H1 (cell line): ENCODE data around the gene EMX2. TPM values are rescaled to one million over a fixed set of nuclear protein-coding genes. Genes with fewer than 3 reads are reported as not detected.
A peak's percentile ranks its signal among the peaks of the same experiment; 100 is the strongest.

Experiments
- CTCF ChIA-PET: fragments of 300-600 bp; sonication (Branson Sonifier 250); formaldehyde crosslinking; loops from one replicate; lab custom pipeline; 2021; ENCODE audit not compliant: partially characterized antibody; lab: Charles Lee
- POLR2A ChIA-PET: fragments of 300-600 bp; sonication (Branson Sonifier 250); formaldehyde crosslinking; loops from one replicate; lab custom pipeline; 2021; ENCODE audit warnings: inconsistent platforms; ENCODE audit not compliant: partially characterized antibody; lab: Charles Lee
- DNase-seq, 2 experiments: peaks; one replicate each; pipeline versions ENCODE4 v3.0.0 to v3.0.0-alpha.2; 2010 to 2022; ENCODE audit warnings: low spot score in 2 of 2, low read depth in 1 of 2, mixed read lengths in 1 of 2
- FAIRE-seq: peaks from 2 replicates; lab custom pipeline; 2011; peaks lifted over from hg19 to GRCh38; lab: Jason Lieb, UNC
- H2AFZ ChIP-seq: 2 replicates; pipeline ENCODE4 v1.8.1; 2012; ENCODE audit warnings: low read length, inconsistent platforms
- H2AK5ac ChIP-seq: 2 replicates; pipeline ENCODE4 v1.6.1; 2013; ENCODE audit warnings: low read depth, low read length
- H2BK120ac ChIP-seq: replicated peaks from 2 replicates; pipeline ENCODE3; 2013; ENCODE audit warnings: low read depth, low read length, inconsistent platforms
- H2BK12ac ChIP-seq: 2 replicates; pipeline ENCODE4 v1.6.1; 2013; ENCODE audit warnings: low read depth, low read length
- H2BK15ac ChIP-seq: 2 replicates; pipeline ENCODE4 v1.6.1; 2013; ENCODE audit warnings: low read length
- H2BK20ac ChIP-seq: 2 replicates; pipeline ENCODE4 v1.6.1; 2013; ENCODE audit warnings: low read length
- H2BK5ac ChIP-seq: 2 replicates; pipeline ENCODE4 v1.6.1; 2013; ENCODE audit warnings: low read depth, low read length
- H3K14ac ChIP-seq: 2 replicates; pipeline ENCODE4 v1.6.1; 2013; ENCODE audit warnings: inconsistent platforms; ENCODE audit not compliant: insufficient read length
- H3K18ac ChIP-seq: 2 replicates; pipeline ENCODE4 v1.6.1; 2013; ENCODE audit warnings: low read length; ENCODE audit errors: extremely low read depth
- H3K23ac ChIP-seq: 2 replicates; pipeline ENCODE4 v1.6.1; 2013; ENCODE audit warnings: inconsistent platforms; ENCODE audit not compliant: insufficient read length
- H3K23me2 ChIP-seq: 2 replicates; pipeline ENCODE4 v1.6.1; 2013; ENCODE audit warnings: low read depth, low read length
- H3K27ac ChIP-seq: 2 replicates; pipeline ENCODE4 v1.6.1; 2011; ENCODE audit warnings: low read depth, low read length, inconsistent platforms
- H3K27me3 ChIP-seq, 4 experiments: replicated peaks in 1 of 4; 1 replicate in 1 of 4; 2 replicates in 3 of 4; pipeline versions ENCODE4 v1.6.1 to v1.8.1; 2011 to 2013; ENCODE audit warnings: low read length in 3 of 4, mild to moderate bottlenecking in 3 of 4, inconsistent platforms in 2 of 4, mixed read lengths in 2 of 4, moderate library complexity in 1 of 4; ENCODE audit not compliant: control insufficient read depth in 3 of 4, insufficient read depth in 3 of 4; ENCODE audit errors: extremely low read depth in 1 of 4
- H3K36me3 ChIP-seq, 4 experiments: 2 replicates each; pipeline versions ENCODE4 v1.6.1 to v1.8.1; 2011 to 2013; ENCODE audit warnings: mild to moderate bottlenecking in 4 of 4, low read length in 3 of 4, moderate library complexity in 2 of 4, control low read depth in 1 of 4, inconsistent platforms in 1 of 4; ENCODE audit not compliant: insufficient read depth in 4 of 4, control insufficient read depth in 2 of 4
- H3K4ac ChIP-seq: replicated peaks from 2 replicates; pipeline ENCODE3; 2013; ENCODE audit warnings: low read length, low read depth, mixed read lengths, inconsistent platforms; ENCODE audit not compliant: insufficient read length
- H3K4me1 ChIP-seq, 4 experiments: replicated peaks in 1 of 4; 1 replicate in 1 of 4; 2 replicates in 3 of 4; pipeline versions ENCODE4 v1.6.1 to v1.8.1; 2011 to 2013; ENCODE audit warnings: low read length in 3 of 4, inconsistent platforms in 2 of 4, mixed read lengths in 1 of 4; ENCODE audit not compliant: insufficient read depth in 4 of 4, control insufficient read depth in 3 of 4
- H3K4me2 ChIP-seq, 2 experiments: 2 replicates each; pipeline versions ENCODE4 v1.6.1 to v1.8.1; 2011 to 2013; ENCODE audit warnings: low read depth in 2 of 2, low read length in 2 of 2, control low read depth in 1 of 2, inconsistent platforms in 1 of 2, mild to moderate bottlenecking in 1 of 2; ENCODE audit not compliant: insufficient read depth in 1 of 2
- H3K4me3 ChIP-seq, 4 experiments: fragments of 200-600, 300-600 bp in 1 of 4; sonication (generic), shearing (Covaris generic), sonication (Bioruptor Twin) in 1 of 4; 2 replicates each; pipeline versions ENCODE4 v1.5.1 to v1.8.1; 2011 to 2016; ENCODE audit warnings: low read length in 4 of 4, low read depth in 3 of 4, control low read depth in 2 of 4, inconsistent platforms in 2 of 4, mild to moderate bottlenecking in 2 of 4, mixed read lengths in 1 of 4, moderate library complexity in 1 of 4; ENCODE audit not compliant: insufficient read depth in 2 of 4; ENCODE audit errors: extremely low read depth in 1 of 4
- H3K56ac ChIP-seq: replicated peaks from 2 replicates; pipeline ENCODE3; 2013; ENCODE audit warnings: low read depth, mild to moderate bottlenecking, mixed read lengths, low read length, inconsistent platforms; ENCODE audit not compliant: insufficient read length
- H3K79me1 ChIP-seq: 2 replicates; pipeline ENCODE4 v1.6.1; 2013; ENCODE audit warnings: low read depth, low read length, control low read depth
- H3K79me2 ChIP-seq, 2 experiments: 2 replicates each; pipeline versions ENCODE4 v1.6.1 to v1.8.1; 2012 to 2013; ENCODE audit warnings: low read length in 2 of 2, mild to moderate bottlenecking in 2 of 2, inconsistent platforms in 1 of 2; ENCODE audit not compliant: insufficient read depth in 2 of 2, control insufficient read depth in 1 of 2
- H3K9ac ChIP-seq, 4 experiments: replicated peaks in 1 of 4; 1 replicate in 1 of 4; 2 replicates in 3 of 4; pipeline versions ENCODE4 v1.6.1 to v1.8.1; 2011 to 2013; ENCODE audit warnings: low read depth in 3 of 4, low read length in 3 of 4, control low read depth in 2 of 4, mild to moderate bottlenecking in 2 of 4, moderate library complexity in 2 of 4, inconsistent platforms in 1 of 4; ENCODE audit errors: extremely low read depth in 1 of 4
- H3K9me3 ChIP-seq, 2 experiments: 2 replicates each; pipeline versions ENCODE4 v1.6.1 to v1.8.1; 2012 to 2013; ENCODE audit warnings: mild to moderate bottlenecking in 2 of 2, moderate library complexity in 2 of 2, control low read depth in 1 of 2, inconsistent platforms in 1 of 2, low read depth in 1 of 2, low read length in 1 of 2, mixed read lengths in 1 of 2; ENCODE audit not compliant: insufficient read depth in 2 of 2
- H4K20me1 ChIP-seq, 2 experiments: replicated peaks in 1 of 2; 2 replicates each; pipeline versions ENCODE3 to v1.8.1; 2011 to 2013; ENCODE audit warnings: inconsistent platforms in 2 of 2, low read length in 2 of 2, mild to moderate bottlenecking in 1 of 2; ENCODE audit not compliant: insufficient read depth in 2 of 2, control insufficient read depth in 1 of 2
- H4K5ac ChIP-seq: 2 replicates; pipeline ENCODE4 v1.6.1; 2013; ENCODE audit warnings: low read length, low read depth, mixed read lengths, inconsistent platforms; ENCODE audit not compliant: insufficient read length
- H4K8ac ChIP-seq: 2 replicates; pipeline ENCODE4 v1.8.0; 2013; ENCODE audit warnings: mild to moderate bottlenecking, moderate library complexity, low read length, inconsistent platforms; ENCODE audit not compliant: insufficient read depth; ENCODE audit errors: extremely low read depth
- H4K91ac ChIP-seq: replicated peaks from 2 replicates; pipeline ENCODE3; 2013; ENCODE audit warnings: low read length, mixed read lengths, inconsistent platforms; ENCODE audit not compliant: insufficient read length
- BCL11A ChIP-seq, 2 experiments: IDR thresholded peaks; one replicate each; pipeline ENCODE4 v1.6.1; 2011; ENCODE audit warnings: low read depth in 2 of 2, low read length in 2 of 2, mild to moderate bottlenecking in 2 of 2
- SIN3A ChIP-seq, 2 experiments: IDR thresholded peaks in 1 of 2; conservative IDR thresholded peaks in 1 of 2; 2 replicates each; pipeline ENCODE4 v1.6.1; 2011 to 2012; ENCODE audit warnings: low read length in 2 of 2, improper control_type of control experiment in 1 of 2, low read depth in 1 of 2, mild to moderate bottlenecking in 1 of 2
- WGBS, 2 experiments: shearing (Covaris generic) in 1 of 2; methylation state at CpG; one replicate each; pipeline versions ENCODE4 v1.1.6 to v1.1.7; 2013 to 2015; ENCODE audit warnings: low lambda C conversion rate in 2 of 2, mixed read lengths in 2 of 2, inconsistent platforms in 1 of 2, low coverage in 1 of 2, missing lambda C conversion rate in 1 of 2; ENCODE audit not compliant: insufficient replicate concordance in 2 of 2, insufficient coverage in 1 of 2, insufficient read length in 1 of 2; ENCODE audit errors: extremely low coverage in 1 of 2, missing lambda C conversion rate in 1 of 2; 5-methylcytosine and 5-hydroxymethylcytosine counted together
- polyA plus RNA-seq, 7 experiments: library from polyadenylated mRNA; depleted of rRNA in 3 of 7; stranded (reverse) in 5 of 7; unstranded in 2 of 7; fragments of >200 nt in 5 of 7; fragments of 200-250 nt in 2 of 7; gene quantifications; 1 replicate in 5 of 7; 2 replicates in 1 of 7; 4 replicates in 1 of 7; pipeline versions ENCODE4 v1.2.1 to v1.2.3, GENCODE V29; 2011 to 2013; ENCODE audit warnings: missing spikeins in 2 of 7, mixed read lengths in 2 of 7
- total RNA-seq: library from RNA; stranded (reverse); fragmentation: NEBNext Ultra II Directional; extraction: Animal tissue kit (Norgen Biotek cat#: 25700); gene quantifications from 2 replicates; pipeline ENCODE4 v1.2.1, GENCODE V29; 2021
- TF ChIP-seq, protein P1 (sequence below): IDR thresholded peaks from 2 replicates; pipeline ENCODE4 v1.6.1; 2012; ENCODE audit warnings: inconsistent platforms

EMX2 gene
- total and polyA plus RNA-seq, 2 of the 8 experiments (the other 6 are each of a cell fraction or from before 2014, with no cell fraction given), result not detected

GRCh38 chr10:117518246-117518645, 24.3 kb upstream of the EMX2 start:
- H3K9me3 ChIP-seq, result no peaks in the 10 kb centered on the region
- no peak overlapping the region for H2BK20ac ChIP-seq
- peak overlapping the region in 1 of 2 experiments; percentile 22; a peak in 1 of 4 replicates for H3K4me2 ChIP-seq
- H3K23me2 ChIP-seq, result no peaks in the 10 kb centered on the region
- H2BK12ac ChIP-seq, result 0 out of 2 replicates have a peak overlapping the region, but pooled peaks have one; percentile 17
- H4K20me1 ChIP-seq, result no peaks in the 10 kb centered on the region
- H3K4ac ChIP-seq, result no peak overlapping the region
- H2BK15ac ChIP-seq, result no peak overlapping the region
- no peaks in the 10 kb centered on the region; a peak in 2 of 7 replicates for H3K27me3 ChIP-seq
- ChIA-PET POLR2A (no interaction called here), CTCF (interaction anchor here (0.6 to 1.5 kb wide), 4 partner anchors 12 to 254 kb away, joined by 3 to 6 read pairs (median 4); no protein-coding TSS in a partner anchor)
- H3K27ac ChIP-seq, result no peak overlapping the region
- no peaks in the 10 kb centered on the region for H3K79me2 ChIP-seq
- H4K5ac ChIP-seq, result no peak overlapping the region
- no peak overlapping the region for H3K18ac ChIP-seq
- no peak overlapping the region for H3K56ac ChIP-seq
- no peak overlapping the region for H2BK5ac ChIP-seq
- no peaks in the 10 kb centered on the region for H3K36me3 ChIP-seq
- H3K9ac ChIP-seq, result no peak overlapping the region
- no peak overlapping the region for H2AK5ac ChIP-seq
- H2AFZ ChIP-seq, result 0 out of 2 replicates have a peak overlapping the region, but pooled peaks have one; percentile 14
- no peak overlapping the region for H3K14ac ChIP-seq
- DNase-seq, result peak in 1 of 2 experiments; percentile 39
- H4K91ac ChIP-seq, result no peak overlapping the region
- H3K4me3 ChIP-seq, result no peak overlapping the region
- no peak for TF ChIP-seq SIN3A (conservative IDR thresholded peaks at IDR 0.05 in 1 of 2, IDR thresholded peaks at IDR 0.05 in 1 of 2; ENCODE audit: low read depth in 1 of 2, low read length in 2 of 2)
- no peak for TF ChIP-seq BCL11A (IDR thresholded peaks at IDR 0.05; ENCODE audit: low read depth in 2 of 2, low read length in 2 of 2)
- TF ChIP-seq, protein P1, sequence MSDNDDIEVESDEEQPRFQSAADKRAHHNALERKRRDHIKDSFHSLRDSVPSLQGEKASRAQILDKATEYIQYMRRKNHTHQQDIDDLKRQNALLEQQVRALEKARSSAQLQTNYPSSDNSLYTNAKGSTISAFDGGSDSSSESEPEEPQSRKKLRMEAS, result peak; percentile 36; the same call in 1 of the 2 replicates
- FAIRE-seq, result no peak
- H3K4me1 ChIP-seq, result peaks cover 0 to 3% (median 0%) of the 10 kb centered on the region in 4 experiments; a peak in 2 of 7 replicates
- H2BK120ac ChIP-seq, result no peak overlapping the region
- H3K23ac ChIP-seq, result no peak overlapping the region
- H4K8ac ChIP-seq, result 0 out of 2 replicates have a peak overlapping the region, but pooled peaks have one; percentile 0
- WGBS, 2 experiments, result 78% methylated on average over 5 of the region's 5 CpGs; no CpG with 5 or more reads in 1 of the 2 experiments
- no peaks in the 10 kb centered on the region for H3K79me1 ChIP-seq
